HUES64 (cell line): ENCODE data around the gene SLC6A4. TPM values are rescaled to one million over a fixed set of nuclear protein-coding genes. Genes with fewer than 3 reads are reported as not detected.

Source experiments
- H3K27ac ChIP-seq: 2 replicates; pipeline ENCODE4 v1.7.0; 2013; ENCODE audit warnings: low read depth, low read length, inconsistent platforms
- H3K27me3 ChIP-seq: 2 replicates; pipeline ENCODE4 v1.6.1; 2013; ENCODE audit warnings: mild to moderate bottlenecking, low read length; ENCODE audit not compliant: insufficient read depth
- H3K36me3 ChIP-seq: 2 replicates; pipeline ENCODE4 v1.6.1; 2013; ENCODE audit warnings: mild to moderate bottlenecking, low read length; ENCODE audit not compliant: insufficient read depth
- H3K4me1 ChIP-seq: 2 replicates; pipeline ENCODE4 v1.6.1; 2013; ENCODE audit warnings: mild to moderate bottlenecking, low read length, moderate library complexity; ENCODE audit not compliant: insufficient read depth
- H3K4me3 ChIP-seq: 2 replicates; pipeline ENCODE4 v1.5.1; 2013; ENCODE audit warnings: mild to moderate bottlenecking, low read length, moderate library complexity
- H3K9ac ChIP-seq: 2 replicates; pipeline ENCODE4 v1.6.1; 2013; ENCODE audit warnings: mild to moderate bottlenecking, low read depth, low read length
- H3K9me3 ChIP-seq: 2 replicates; pipeline ENCODE4 v1.6.1; 2013; ENCODE audit warnings: low read depth, low read length; ENCODE audit not compliant: insufficient read depth
- WGBS: fragments of 150-250, 120-280 bp; methylation state at CpG from one replicate; pipeline ENCODE4 v1.1.7; 2013; ENCODE audit warnings: missing lambda C conversion rate; 5-methylcytosine and 5-hydroxymethylcytosine counted together
- polyA plus RNA-seq, 2 experiments: library from polyadenylated mRNA; stranded (reverse); fragments of 50-300 nt; gene quantifications; one replicate each; pipeline ENCODE4 v1.2.3, GENCODE V29; 2013

The SLC6A4 gene
- 0.10 TPM for polyA plus RNA-seq (2013, experiment 1 of 2)
- polyA plus RNA-seq (2013, experiment 2 of 2), result 0.06 TPM

DNA sequence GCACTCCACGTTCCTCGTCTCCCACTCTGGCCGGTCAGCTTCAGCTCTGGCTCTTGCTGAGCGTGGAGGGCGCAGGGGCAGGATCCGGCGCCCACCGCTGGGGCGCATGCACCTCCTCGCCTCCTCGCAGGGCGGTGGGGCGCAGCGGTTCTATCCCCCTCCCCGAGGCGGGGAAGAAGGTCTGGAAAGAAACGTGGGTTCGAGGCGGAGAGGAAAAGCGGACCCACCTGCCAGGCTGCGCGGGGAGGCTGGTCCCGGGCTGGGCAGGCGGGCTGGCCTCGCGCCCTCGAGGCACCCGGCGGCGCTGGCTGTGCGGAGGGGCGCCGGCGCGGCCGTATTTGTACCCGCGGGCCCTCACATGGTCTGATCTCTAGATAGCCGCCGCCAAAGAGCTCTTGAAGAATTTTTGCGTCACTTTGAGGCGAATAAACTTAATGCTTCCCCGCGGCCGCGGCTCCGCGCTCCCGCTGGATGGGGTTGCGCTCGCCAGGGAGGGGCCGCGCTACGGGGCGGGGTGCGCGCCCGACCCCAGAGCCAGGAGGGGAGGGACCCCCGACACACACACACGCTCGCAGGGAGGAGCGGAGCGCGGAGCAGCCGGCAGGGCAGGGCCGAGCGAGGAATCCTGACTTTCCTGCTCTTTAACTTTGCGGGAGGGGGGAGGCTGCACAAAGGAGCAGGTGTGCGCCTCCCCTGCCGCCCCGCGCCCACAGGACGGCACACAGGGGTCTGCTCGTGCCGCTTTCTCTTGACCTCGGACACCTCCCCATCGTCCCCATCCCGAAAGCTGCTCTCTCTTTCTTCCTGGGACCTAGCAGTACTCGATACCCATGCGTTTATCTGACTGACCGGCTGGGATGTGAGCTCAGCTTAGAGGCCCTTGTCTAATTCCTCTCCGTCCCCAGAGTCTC, at the start of gene SLC6A4:
Gene SLC6A4 (minus strand): TSS at position 312 of the 911 bp plus-strand sequence. CDS start 13,739 bp downstream, outside the sequence.
- 8% methylated on average over 82 of the region's 82 CpGs for WGBS
- Histone ChIP-seq H3K4me1 (no peaks in the 10 kb centered on the region; the same call in none of the 2 replicates), H3K9ac (no peak within 1 kb of the TSS; the same call in 1 of the 2 replicates), H3K9me3 (no peaks in the 10 kb centered on the region), H3K27ac (no peak within 1 kb of the TSS), H3K27me3 (peaks cover 83% of the 10 kb centered on the region), H3K36me3 (no peaks in the 10 kb centered on the region), H3K4me3 (peak within 1 kb of the TSS; percentile 44)

DNA sequence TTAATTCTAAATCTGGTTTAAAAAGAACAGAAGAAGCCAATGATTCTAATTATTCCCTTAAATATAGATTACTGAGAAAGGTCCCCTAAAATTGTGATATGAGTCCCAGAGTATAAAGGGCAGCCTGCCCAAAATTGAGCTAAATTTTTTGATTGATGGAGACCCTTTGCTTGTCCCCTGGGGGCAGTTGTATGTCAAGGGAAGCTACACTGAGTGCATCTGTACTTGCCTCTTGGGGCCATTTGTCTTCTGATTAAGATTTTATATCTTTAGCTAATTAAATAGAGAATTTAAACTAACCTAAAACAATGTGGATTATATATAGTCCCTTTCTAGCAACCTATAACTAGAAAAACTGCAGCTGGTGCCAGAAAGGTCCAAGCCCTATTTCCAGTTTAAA, 43.7 kb upstream of the SLC6A4 start:
- Histone ChIP-seq H3K4me3 (no peak overlapping the region), H3K4me1 (no peaks in the 10 kb centered on the region), H3K9me3 (no peaks in the 10 kb centered on the region), H3K9ac (no peak overlapping the region), H3K36me3 (peaks cover 83% of the 10 kb centered on the region), H3K27ac (no peak overlapping the region), H3K27me3 (no peaks in the 10 kb centered on the region)

DNA sequence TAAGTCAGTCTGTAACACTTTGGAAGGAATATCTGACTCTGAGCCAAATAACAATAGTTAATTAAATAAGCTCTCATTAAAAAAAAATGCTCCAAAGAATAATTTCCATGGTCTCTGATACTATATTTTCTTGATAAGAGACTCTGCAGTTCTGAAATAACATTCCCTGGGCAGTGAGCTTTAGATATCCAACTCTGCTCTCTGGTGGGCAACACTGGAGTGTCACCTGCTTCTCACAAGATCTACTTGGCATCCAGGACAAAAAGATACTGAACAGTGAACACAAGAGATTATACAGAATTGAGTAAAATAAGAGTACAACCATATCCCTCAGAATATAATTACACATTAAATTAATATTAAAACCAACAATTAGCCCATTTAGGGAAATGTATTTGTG, 42.5 kb upstream of the SLC6A4 start:
- Histone ChIP-seq H3K36me3 (peaks cover 85% of the 10 kb centered on the region), H3K4me1 (no peaks in the 10 kb centered on the region), H3K27ac (no peak overlapping the region), H3K9me3 (no peaks in the 10 kb centered on the region), H3K9ac (no peak overlapping the region), H3K27me3 (no peaks in the 10 kb centered on the region), H3K4me3 (no peak overlapping the region)

DNA sequence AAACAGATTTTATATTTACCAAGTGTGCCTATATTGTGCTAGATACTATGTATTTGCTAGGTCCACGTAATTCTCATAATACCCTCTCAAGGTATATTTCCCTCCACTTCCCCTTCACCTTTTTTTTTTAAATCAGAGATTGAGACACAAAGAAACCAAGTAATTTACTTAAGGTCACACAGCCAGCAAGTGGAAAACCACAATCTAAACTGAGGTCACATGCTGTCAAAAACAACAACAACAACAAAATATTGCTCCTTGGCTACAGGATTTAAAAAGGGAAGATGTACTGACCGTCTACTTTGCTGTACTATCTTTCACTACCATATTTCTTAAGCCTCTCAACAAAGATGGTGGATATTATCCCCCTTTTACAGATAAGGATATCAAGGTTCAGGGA, 40.4 kb upstream of the SLC6A4 start:
- Histone ChIP-seq H3K27ac (no peak overlapping the region), H3K36me3 (peaks cover 85% of the 10 kb centered on the region), H3K27me3 (no peaks in the 10 kb centered on the region), H3K9me3 (no peaks in the 10 kb centered on the region), H3K4me3 (no peak overlapping the region), H3K4me1 (no peaks in the 10 kb centered on the region), H3K9ac (no peak overlapping the region)
- whole genome bisulfite sequencing, result 89% methylated on average over 2 of the region's 2 CpGs

DNA sequence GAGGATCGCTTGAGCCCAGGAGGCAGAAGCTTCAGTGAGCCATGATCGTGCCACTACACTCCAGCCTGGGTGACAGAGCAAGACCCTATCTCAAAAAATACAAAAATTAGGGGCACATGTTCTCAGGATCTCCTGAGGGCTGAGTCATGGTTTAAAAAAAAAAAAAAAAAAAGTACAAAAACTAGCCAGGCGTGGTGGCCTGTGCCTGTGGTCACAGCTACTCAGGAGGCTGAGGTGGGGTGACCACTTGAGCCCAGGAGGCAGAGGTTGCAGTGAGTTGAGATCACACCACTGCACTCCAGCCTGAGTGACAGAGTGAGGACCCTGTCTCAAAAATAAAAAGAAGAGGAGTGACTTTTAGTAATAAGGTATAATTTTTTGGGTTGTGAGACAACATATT, 39.4 kb upstream of the SLC6A4 start:
- Histone ChIP-seq H3K4me3 (no peak overlapping the region), H3K4me1 (no peaks in the 10 kb centered on the region), H3K27me3 (no peaks in the 10 kb centered on the region), H3K9me3 (no peaks in the 10 kb centered on the region), H3K36me3 (peaks cover 85% of the 10 kb centered on the region), H3K9ac (no peak overlapping the region), H3K27ac (no peak overlapping the region)
- 97% methylated on average over 3 of the region's 3 CpGs for WGBS

DNA sequence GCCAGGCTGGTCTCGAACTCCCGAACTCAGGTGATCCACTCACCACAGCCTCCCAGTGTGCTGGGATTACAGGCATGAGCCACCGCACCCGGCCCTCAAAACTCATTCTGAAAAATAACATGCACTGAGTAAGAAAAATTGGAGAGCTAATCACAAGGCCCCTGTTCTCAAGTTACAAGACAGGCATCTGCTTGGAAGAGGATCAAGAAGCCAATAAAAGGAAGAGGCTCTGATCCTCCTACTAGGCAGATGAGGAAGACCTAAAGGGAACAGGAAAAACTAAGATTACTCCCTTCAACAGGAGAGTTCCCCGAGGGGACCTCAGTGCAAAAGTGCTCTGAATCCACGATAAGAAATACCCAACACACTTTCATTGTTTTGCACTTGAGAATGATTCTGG, 37.9 kb upstream of the SLC6A4 start:
- WGBS, result 93% methylated on average over 6 of the region's 6 CpGs
- Histone ChIP-seq H3K36me3 (peaks cover 81% of the 10 kb centered on the region), H3K27me3 (no peaks in the 10 kb centered on the region), H3K27ac (no peak overlapping the region), H3K4me1 (no peaks in the 10 kb centered on the region), H3K4me3 (no peak overlapping the region), H3K9ac (no peak overlapping the region), H3K9me3 (no peaks in the 10 kb centered on the region)

DNA sequence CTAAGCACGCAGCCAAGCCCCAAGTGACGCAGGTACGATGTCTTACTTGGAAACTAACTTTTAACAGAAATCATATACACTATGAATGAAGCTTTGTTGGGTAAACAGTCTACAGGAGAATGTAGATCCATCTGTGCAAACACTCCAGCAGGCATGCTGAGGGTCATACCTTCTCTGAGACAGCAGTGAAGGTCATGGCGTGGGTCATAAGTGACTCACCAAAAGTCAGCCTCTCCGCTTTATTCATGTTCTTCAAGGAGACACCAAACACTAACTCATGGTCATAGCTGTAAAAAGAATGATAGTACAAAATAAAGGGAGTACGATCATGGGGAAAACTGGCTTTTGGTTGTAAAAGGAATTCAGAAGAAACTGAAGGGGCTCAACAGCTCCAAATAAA, 35.6 kb upstream of the SLC6A4 start:
- H3K4me3 ChIP-seq, result no peak overlapping the region
- WGBS, result 93% methylated on average over 6 of the region's 6 CpGs
- no peaks in the 10 kb centered on the region for H3K4me1 ChIP-seq
- H3K27ac ChIP-seq, result no peak overlapping the region
- H3K9ac ChIP-seq, result no peak overlapping the region
- H3K27me3 ChIP-seq, result no peaks in the 10 kb centered on the region
- peaks cover 82% of the 10 kb centered on the region for H3K36me3 ChIP-seq
- H3K9me3 ChIP-seq, result no peaks in the 10 kb centered on the region

DNA sequence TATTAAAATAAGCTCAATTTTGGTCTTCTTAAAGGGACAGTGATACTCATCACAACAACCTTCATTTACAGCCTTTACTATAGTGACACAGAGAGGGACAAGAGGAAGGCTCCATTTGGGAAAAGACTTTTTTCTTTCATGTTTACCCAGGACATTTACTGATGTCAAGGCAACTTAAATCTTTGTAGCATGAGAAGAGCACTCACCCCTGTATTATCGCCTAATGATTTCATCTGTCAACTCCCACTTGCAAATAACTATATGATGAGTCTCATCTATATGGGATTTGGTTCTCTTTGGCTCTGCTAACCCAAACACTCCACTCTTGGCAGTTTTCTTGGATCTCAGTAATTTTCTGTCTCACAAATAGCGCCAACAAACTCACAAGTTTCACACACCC, 32.1 kb upstream of the SLC6A4 start:
- peaks cover 93% of the 10 kb centered on the region for H3K36me3 ChIP-seq
- no peaks in the 10 kb centered on the region for H3K9me3 ChIP-seq
- WGBS, result 95% methylated on average over 2 of the region's 2 CpGs
- H3K27ac ChIP-seq, result no peak overlapping the region
- H3K9ac ChIP-seq, result no peak overlapping the region
- H3K27me3 ChIP-seq, result no peaks in the 10 kb centered on the region
- H3K4me1 ChIP-seq, result no peaks in the 10 kb centered on the region
- no peak overlapping the region for H3K4me3 ChIP-seq

DNA sequence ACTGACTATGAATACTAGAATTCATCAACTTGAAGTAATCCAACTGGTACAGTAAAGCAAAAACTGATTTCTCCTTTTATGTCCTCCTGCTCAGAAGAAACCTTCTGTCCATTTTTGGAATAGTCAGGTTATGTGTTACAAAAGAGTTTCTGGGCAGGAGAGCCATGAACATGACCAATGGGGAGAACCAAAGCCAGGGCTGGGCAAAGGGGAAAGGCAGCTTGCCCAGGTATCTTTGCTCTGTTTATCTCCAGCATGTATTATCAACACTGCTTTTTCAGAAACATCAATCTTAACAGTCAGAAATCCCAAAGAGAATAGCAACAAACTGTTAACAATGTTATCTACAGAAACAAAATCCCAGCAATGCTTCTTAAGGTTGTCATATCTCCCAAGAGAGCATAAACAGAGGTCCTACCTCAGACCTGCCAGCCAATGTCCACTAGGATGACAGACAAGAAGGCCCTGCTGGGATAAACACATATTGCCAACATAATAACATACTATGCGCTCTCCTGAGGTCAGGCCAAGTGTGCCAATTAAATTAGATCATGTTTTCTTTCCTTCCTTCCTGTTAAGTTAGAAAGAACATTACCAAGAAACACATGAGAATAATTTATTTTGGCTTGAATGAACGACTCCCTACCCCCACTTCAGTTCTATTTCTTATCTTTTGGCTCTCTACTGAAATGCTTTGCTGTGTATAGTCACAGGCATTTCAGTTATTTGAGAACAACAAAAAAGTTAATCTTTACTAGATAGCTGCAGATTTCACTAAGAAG, 28.2 kb upstream of the SLC6A4 start:
- Histone ChIP-seq H3K9ac (no peak overlapping the region), H3K27me3 (no peaks in the 10 kb centered on the region), H3K9me3 (no peaks in the 10 kb centered on the region), H3K4me1 (no peaks in the 10 kb centered on the region), H3K36me3 (peaks cover 82% of the 10 kb centered on the region), H3K4me3 (no peak overlapping the region), H3K27ac (no peak overlapping the region)
- WGBS, result 80% methylated on average over 2 of the region's 2 CpGs

DNA sequence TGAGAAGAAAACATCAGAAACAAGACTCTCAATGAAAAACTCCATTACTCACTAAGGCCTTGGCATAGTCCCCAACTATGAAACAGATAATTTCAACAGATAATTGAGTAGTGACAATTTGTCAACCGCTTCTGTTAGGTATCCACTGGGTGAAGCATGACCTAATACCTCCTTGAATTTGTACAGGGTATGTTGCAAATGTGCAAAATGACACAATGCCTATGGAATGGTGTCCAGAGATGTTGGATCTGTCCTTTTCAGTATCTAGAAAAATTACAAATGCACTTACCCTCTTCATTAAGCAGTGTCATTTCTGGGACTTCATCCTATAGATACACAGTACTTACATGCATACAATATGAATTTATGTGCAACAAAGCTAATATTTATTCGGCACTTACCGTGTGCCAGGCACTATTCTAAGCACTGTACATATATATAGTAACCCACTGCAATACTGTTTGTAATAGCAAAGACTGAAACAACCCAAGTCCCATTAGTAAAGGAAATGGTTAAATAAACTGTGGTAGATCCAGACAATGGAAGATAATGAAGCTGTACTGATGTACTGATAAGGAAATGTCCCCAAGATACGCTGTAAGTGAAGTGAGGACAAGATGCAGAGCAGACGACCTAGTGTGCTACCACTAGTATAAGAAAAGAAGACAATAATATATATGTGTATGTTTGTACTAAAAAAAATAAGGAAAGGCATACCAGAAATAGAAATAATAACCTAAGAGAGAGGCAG, 21.4 kb upstream of the SLC6A4 start:
- Histone ChIP-seq H3K4me1 (no peaks in the 10 kb centered on the region), H3K9me3 (no peaks in the 10 kb centered on the region), H3K27me3 (no peaks in the 10 kb centered on the region), H3K4me3 (no peak overlapping the region), H3K27ac (no peak overlapping the region), H3K36me3 (peaks cover 54% of the 10 kb centered on the region), H3K9ac (no peak overlapping the region)
- 91% methylated on average over 4 of the region's 5 CpGs for WGBS

DNA sequence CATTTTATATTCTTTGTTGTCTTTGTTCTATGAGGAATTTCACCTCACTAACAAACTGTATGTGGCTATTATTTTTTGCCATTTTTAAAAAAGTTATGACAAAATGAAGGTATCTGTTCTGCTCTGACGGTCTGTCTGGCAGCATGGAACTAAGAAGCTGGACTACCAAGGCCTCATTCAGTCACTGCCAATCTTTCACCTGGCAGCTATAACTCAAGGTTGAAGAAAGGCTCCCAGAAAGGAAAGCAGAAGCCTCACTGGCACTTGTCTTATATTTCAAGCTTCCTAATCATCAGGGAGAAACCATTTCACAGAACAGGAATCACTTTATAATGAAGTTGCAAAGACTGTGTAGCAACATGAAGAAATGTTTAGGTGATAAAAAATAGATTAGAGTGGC, 18.7 kb upstream of the SLC6A4 start:
- Histone ChIP-seq H3K9ac (no peak overlapping the region), H3K27ac (no peak overlapping the region), H3K9me3 (no peaks in the 10 kb centered on the region), H3K36me3 (peaks cover 52% of the 10 kb centered on the region), H3K4me1 (no peaks in the 10 kb centered on the region), H3K4me3 (no peak overlapping the region), H3K27me3 (no peaks in the 10 kb centered on the region)
- 93% methylated on average over 1 of the region's 1 CpG for WGBS
